Activated gamma-delta T cell treated with Interleukin-2 at 50 U/mL for 16 hours (primary cell): ENCODE results near the gene SLC15A1.

Experiments
- DNase-seq: peaks from one replicate; pipeline ENCODE4 v3.0.0-alpha.2; 2020

SLC15A1 gene

DNA sequence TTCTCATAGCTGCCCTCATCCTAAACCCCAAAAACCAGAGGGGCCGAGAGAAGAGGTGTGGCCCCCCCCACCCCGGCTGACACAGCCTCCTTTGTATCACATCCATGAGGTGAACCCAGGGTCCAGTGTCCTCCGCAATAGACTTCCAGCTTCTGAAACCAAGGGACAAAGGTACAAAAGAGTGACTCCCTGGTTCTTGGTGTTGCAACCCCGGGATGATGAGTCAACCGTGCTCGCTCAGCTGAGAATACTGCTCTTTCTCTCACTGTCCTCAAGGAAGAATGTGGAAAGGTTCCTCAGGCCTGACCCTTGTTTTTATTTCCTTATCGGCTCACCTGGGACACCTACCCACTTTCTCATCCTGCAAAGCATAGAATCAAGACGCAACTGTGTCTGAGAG is 5.5 kb downstream of the SLC15A1 start:
- DNase-seq, result no peak

DNA sequence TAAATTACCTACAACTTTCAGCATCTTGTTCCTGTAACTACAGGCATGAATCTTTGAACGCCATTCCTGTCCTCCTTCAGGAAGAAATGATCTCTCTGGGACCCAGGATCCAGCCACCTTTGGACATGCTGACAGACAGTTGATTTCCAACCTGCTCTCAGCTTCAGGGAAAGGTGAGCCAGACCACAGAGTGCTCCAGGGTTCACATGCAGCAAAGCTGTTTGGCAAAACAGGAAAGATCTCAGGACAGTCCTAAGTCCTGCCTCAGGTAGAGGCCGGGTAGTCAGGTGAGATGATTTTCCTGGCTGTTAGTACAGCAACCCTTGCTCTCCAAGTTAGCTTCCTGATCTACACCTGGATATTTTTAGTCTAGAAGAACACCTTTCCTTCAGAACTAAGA is 9.1 kb downstream of the SLC15A1 start:
- DNase-seq, result no peak

GRCh38 chr13:98742961-98743360 is 9.5 kb downstream of the SLC15A1 start:
- DNase-seq, result no peak

DNA sequence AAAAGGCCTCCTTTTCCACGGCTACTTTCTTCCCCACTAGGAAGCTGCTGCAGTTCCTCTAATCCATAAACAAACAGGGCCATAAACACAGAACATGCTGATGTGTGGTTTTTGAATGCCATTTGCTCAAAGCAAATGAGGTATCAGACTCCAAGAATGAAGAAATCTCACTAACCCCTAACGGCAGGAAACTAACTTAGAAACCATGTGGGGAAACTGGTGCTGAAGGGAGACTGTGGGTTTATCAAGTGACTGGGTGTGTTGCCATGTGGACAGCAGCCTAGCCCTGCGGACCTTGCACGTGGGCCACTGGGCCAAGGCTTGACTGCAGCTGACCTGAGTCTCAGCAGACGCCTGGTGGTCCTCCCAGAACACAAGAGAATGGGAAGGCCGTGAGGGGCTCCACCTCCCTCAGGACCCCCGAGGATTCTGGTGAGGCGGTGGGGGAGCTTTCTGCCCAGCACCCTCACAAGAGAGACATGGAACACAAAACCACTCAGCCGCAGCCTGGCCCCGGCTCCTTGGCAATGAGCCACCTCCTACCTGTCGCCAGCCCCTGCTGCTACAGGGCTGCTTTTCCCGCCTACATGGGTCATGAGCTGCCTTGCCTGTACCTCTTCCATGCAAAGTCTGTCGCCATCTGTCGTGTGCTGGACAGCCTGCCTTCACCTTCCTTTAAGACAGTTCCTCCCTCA is 10.6 kb downstream of the SLC15A1 start:
- DNase-seq, result no peak

GRCh38 chr13:98740131-98740530 is 12.3 kb downstream of the SLC15A1 start:
- DNase-seq, result no peak

DNA sequence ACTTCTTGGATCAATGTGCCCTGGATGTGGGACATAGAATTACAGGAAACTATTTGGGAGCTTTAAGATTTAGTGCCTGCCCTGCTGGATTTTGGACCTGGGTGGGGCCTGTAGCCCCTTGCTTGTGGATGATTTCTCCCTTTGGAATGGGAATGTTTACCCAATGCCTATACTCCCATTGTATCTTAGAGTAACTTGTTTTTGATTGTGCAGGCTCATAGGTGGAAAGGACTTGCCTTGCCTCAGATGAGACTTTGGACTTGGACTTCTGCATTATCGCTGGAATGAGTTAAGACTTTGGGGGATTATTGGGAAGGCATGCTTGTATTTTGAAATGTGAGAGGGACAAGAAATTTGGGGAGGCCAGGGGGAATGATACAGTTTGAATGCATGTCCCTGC is 13.5 kb downstream of the SLC15A1 start:
- no peak for DNase-seq

DNA sequence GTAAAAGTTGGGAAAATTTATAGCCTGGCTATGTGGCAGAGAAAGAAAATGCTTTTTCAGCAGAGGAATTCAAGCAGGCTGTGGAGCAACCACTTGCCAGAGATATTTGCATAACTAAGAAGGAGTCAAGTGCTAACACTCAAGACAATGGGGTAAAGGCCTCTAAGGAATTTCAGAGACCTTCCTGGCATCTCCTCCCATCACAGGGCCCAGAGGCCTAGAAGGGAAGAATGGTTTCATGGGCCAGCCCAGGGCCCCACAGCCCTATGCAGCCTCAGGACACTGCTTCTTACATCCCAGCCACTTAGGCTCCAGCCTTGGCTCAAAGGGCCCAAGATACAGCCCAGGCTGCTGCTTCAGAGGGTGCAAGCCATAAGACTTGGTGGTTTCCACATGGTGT is 14.3 kb downstream of the SLC15A1 start:
- DNase-seq, result no peak

DNA sequence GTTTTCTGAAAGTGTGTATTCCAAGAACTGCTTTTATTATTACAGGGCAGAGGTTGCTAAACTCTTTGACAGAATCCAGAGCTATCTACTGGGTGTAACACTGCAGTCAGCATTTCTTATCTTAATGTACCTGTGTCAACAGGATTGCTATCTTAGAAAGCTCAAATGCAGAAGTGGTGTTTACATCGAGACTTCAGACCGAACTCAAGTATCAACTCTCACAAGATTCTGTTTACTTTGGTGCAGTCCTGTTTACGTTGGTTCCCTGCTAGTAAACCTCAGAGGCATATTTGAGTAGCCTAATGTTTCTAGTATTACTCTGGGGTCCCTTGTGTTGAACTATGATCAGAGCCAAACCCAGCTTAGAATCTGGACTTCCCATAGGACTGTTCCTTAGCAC is 20.5 kb downstream of the SLC15A1 start:
- no peak for DNase-seq

DNA sequence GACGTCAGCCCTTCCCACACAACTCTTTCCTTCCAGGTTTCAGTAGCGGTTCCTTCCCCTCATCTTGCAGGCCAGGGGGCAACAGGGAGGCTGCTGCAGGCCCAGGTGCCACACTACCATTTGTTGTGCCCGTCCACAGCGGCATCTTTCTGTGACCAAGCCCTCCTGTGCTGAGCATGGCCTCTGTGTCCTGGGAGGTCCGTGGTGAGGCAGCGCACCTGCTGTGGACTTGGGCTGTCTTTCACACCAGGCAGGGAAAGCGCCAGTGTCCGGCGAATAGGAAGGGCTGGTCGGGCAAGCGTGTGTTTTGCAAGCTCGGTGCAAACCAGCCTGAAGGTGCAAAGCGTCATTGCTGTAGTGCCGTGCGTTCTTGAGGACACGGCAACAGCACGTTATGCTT is 21.4 kb downstream of the SLC15A1 start:
- no peak for DNase-seq

DNA sequence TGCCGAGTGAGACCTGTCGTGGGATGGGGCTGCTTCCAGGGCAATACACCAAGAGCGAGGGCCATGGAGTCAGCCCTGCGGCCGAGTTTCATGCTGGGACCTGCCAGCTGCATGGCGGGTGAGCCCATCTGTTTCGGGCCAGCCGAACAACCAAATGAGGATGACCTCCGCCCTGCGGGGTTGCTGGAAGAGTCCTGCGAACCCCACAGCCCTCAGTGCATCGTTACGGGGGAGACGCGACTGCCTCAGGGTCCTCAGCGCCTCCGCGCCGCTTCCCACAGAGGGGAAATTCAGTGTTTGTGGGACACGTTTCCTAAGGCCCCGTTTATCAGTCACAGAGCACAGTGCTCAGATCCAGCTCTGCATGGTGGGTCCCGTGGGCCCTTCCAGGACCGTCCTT is 22.0 kb downstream of the SLC15A1 start:
- no peak for DNase-seq

DNA sequence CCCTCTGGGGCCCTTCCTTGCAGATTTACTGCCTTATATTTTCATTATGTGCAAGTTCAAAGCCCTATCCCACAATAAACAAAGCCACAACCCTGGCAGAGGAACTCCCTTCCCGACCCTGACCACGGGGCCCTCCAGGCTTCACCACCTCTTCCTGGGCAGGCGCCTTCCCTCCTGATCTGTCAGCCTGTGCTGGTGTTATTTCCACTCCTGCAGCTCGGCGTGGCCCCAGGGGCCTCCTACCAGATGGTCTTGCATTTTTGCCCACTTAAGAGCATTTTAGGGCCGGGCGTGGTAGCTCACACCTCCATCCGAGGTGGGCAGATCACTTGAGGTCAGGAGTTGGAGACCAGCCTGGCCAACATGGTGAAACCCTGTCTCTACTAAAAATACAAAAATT is 22.8 kb downstream of the SLC15A1 start:
- DNase-seq, result no peak

DNA sequence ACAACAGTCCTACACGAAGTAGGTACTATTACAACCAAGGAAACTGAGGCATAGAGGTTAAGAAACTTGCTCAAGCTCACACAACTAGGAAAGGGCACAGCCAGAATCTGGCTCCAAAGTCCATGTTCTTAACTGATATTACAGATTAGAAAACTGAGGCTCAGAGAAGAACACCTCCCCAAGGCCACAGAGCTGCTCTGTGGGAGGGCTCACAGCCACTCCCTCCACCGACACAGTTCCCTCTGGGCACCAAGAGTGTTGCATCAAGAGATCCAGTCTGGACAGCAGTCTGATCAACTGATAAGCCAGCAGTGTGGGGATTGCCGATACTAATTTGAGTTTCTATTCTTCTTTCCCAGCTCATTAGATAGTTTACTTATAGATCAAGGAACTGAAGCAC is 29.5 kb downstream of the SLC15A1 start:
- DNase-seq, result no peak

DNA sequence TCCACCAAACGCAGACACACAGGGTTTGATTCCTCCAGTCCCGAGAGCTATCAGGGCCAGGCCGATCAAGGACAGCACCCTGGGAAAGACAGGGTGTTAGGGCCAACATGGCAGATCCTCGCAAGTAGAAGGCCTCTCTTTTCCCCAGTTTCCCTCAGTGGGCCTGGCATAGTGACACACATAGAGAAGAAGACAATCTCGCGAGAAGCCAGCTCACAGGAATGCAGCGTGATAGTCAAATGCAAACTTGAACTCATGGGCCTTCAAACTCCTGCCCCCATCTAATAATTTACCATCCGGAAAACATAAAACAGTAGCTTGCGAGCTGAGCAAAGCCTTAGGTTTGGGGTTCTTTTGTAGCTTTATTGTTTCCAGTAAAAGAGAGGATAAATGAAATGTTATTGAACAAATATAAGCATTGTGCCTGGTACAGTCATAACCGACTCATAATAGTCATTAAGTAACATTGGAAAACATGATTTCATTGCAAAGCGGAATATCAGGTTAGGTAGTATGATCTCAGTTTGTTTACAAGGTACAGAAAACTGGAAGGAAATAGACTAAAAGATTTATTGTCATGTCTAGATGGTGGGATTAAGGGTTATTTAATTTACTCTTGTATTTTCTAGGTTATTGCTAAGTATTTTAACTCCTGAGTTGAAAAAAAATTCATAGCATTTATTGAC is 30.5 kb downstream of the SLC15A1 start:
- DNase-seq, result no peak

DNA sequence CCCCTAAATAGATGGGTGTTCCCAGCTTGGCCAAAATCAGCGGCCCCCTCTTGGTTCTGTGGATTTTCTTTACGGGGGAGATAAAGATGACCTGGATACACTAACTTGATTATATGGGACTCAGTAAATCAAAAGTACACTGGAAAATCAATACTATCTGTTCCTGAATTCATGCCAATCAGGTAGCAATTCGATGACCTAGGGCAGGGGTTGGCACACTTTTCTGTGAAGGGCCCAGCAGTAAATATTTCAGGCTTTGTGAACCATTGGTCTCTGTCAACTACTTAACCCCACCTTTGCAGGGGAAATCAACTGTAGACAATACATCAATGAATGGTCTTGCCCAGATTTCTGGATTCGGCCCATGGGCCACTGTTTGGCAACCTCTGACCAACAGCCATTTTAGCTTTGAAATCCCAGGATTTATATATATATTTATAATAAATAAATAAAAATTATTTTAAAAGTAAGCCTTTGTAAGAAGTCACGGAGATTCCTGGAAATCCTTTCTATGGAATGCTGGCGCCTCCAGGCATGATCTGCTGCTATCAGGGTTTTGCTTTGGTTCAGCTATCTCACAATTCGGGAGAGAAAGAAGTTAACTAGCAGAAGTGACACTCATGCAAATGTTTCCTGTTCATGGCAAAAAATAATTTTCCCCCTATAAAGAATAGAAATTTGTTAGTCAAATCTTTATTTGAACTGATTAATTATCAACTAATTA is 32.8 kb downstream of the SLC15A1 start:
- DNase-seq, result no peak

DNA sequence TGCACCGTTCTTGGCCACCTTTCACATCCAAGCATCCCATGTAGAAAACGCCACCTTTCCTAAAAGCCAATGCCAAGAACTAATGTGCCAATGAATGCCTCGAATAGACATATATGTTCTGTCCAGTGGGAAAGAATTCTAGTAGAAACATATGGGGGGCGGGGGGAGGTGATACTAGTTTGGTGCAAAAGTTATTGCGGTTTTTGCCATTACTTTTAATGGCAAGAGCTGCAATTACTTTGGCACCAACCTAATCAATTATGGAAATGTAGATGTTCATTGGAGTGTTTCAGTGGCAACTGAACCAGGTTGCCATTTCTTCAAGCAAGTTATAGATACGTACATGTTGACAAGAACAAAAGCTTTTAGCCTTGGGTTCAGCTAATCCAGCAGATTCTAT is 34.6 kb downstream of the SLC15A1 start:
- DNase-seq, result no peak

GRCh38 chr13:98717256-98717655 is 35.2 kb downstream of the SLC15A1 start:
- DNase-seq, result no peak

DNA sequence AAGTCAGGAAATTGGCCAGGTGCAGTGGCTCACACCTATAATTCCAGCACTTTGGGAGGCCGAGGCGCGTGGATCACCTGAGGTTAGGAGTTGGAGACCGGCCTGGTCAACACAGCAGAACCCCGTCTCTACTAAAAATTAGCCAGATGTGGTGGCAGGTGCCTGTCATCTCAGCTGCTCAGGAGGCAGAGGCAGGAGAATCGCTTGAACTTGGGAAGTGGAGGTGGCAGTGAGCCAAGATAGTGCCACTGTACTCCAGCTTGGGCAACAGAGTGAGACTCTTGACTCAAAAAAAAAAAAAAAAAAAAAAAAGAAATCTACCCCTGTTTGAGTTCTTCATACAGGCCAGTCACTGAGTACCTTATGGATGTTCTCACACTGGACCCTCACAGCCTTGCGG is 42.0 kb downstream of the SLC15A1 start:
- DNase-seq, result no peak

DNA sequence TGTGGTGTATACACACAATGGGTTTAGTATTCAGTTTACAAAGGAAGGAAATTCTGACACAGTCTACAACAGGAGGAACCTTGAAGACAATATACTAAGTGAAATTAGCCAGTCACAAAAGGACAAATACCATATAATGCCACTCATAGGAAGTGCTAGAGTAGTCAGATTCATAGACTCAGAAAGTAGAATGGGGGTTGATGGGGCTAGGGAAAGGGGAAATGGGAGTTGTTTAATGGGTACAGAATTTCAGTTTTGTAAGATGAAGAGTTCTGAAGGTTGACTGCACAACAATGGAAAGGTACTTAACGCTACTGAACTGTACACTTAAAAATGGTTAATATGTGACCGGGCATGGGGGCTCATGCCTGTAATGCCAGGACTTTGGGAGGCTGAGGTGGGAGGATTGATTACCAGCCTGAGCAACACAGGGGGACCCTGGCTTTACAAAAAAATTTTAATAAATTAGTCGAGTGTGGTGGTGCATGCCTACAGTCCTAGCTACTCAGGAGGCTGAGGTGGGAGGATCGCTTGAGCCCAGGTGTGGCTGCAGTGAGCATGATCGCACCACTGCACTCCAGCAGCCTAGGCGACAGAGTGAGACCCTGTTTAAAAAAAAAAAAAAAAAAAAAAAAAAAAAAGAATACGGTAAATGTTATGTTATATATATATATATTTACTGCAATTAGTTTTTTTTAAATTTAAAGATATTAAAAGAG is 45.0 kb downstream of the SLC15A1 start:
- DNase-seq, result no peak

- DNase-seq, result no peak
Measured at GRCh38 chr13:98706446-98707110, 45.9 kb downstream of the SLC15A1 start.

DNA sequence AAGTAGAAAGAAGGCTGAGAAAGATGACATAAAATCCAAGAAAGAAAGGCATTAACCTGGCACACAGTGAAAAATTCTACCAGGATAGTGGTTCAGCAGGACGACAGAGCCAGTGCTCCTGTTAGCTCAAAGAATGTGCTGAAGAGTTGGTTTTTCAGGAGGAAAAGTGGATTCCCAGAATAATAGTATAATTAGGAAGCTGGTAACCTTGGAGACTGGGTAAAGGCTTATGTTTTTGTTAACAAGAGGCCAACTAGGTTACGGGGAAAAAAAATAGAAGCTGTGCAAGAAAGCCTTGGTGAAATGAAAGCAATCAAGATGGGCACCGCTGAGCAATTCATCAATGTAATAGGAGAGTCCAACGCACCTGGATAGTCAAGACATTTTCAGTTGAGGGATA is 54.7 kb downstream of the SLC15A1 start:
- no peak for DNase-seq

DNA sequence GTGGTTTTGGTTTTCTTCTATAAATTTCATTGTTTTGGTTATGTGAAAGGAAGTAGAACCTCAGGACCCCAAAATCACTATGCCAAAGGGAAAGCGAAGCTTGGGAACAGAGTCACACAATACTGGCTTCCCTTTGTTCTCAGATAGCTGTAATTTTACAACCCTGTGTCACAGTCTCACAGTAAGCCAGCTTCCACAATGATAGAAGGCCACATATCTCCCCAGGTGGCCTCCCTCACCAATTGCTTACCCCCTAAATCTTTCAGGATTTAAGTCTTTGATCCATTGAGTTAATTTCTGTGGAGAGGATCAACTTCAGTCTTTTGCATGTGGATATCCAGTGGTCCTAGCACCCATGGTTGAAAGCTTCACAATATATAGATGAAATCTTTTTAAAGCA is 58.7 kb downstream of the SLC15A1 start:
- no peak for DNase-seq

DNA sequence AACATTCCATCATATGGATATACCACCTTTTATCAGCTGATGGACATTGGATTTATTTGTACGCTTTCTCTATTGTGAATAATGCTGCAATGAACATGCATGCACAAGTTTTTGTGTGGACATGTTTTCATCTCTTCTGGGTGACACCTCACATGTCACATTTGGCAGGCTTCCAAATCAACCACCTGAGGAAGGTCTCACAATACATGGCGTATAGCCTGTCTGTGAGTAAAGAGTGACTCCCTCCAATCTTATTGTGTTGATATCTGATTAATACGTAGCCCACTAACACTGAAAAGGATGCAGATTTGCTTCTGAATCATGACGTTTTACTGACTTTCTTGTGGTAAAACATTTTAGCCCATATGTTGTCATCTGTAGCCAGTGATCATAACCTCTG is 61.1 kb downstream of the SLC15A1 start:
- no peak for DNase-seq
